ENCODE measurements around the gene TTL. TPM values are rescaled to one million over a fixed set of nuclear protein-coding genes. Genes with fewer than 3 reads are reported as not detected.
"Not testable (repeated sequence)": the region's sequence is repeated elsewhere in the genome, so short reads cannot be mapped to it uniquely, and the experiment has no call there.

The TTL gene
- total RNA-seq, 2 donors from 2014 or later, result 33.5 to 42.3 TPM

DNA sequence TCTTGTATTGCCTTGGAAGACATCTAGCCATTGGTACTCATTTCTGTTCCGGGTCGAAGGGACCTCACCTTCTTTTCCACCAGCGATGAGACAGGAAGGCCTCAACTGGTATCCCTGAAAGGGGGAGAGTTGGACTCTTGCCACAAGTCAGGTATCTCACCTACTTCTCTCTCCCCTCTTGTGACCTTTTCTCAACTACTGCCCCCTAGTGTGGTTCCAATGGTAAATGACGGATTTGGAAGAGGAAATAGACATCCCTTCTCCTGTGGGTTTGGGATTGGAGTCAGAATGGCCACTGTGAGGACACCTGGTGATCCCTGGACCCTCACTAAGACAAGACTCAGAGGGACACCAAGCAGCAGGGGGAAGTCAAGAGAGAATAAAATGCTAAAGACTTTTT, 13.9 kb downstream of the TTL start:
- DNase-seq (ENCODE audit: low spot score); intact Hi-C loops (cut with DNase I): not testable (repeated sequence)

DNA sequence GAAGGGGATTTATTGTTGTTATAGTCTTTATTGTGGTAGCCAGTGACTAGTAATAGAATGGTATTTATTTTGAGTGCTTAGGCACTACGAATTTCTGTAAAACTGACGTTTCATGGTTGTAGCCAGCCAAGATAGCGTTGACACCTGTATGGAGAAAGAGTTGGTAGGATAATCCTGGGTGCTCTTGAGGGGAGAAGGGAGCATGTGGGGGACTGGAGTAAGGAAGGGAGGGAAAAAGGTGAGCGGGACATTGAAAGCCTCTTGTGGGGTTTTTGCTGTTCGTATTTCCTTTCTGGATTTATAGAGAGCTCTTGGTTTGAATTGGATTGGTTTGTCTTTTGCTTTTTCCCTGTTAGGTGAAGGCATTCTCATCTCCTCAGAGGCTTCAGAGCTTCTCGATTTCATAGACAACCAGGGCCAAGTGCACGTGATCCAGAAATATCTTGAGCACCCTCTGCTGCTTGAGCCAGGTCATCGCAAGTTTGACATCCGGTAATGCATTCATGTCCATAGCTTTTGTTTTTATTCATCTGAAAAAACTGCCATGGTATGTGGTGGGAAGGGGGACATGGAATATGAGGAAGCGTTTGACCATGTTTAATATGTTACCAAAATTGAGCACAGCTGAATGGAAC, 19.0 kb downstream of the TTL start:
- DNase-seq (ENCODE audit: low spot score); intact Hi-C loops (cut with DNase I): not testable (repeated sequence)

GRCh38 chr2:112509239-112509998, 27.5 kb downstream of the TTL start:
- DNase-seq (ENCODE audit: low spot score); intact Hi-C loops (cut with DNase I): not testable (repeated sequence)

GRCh38 chr2:112516801-112517200, 34.8 kb downstream of the TTL start:
- DNase-seq (ENCODE audit: low spot score), result no peak
- intact Hi-C loops (cut with DNase I), result no loop called here

DNA sequence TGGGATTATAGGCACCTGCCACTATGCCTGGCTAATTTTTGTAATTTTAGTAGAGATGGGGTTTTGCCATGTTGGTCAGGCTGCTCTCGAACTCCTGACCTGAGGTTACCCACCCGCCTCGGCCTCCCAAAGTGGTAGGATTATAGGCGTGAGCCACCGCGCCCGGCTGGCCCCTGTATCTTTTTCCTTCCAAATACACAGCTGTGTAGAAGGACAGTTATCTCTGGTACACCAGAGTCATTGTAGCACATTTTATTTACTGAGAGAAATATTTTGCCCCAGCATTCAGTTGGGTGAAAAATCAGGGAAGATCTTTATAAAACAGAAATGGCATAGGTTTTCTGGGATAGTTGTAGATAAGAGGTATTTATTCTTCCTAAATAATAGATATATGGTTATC, 36.9 kb downstream of the TTL start:
- intact Hi-C loops (cut with DNase I), result no loop called here
- DNase-seq (ENCODE audit: low spot score), result no peak

DNA sequence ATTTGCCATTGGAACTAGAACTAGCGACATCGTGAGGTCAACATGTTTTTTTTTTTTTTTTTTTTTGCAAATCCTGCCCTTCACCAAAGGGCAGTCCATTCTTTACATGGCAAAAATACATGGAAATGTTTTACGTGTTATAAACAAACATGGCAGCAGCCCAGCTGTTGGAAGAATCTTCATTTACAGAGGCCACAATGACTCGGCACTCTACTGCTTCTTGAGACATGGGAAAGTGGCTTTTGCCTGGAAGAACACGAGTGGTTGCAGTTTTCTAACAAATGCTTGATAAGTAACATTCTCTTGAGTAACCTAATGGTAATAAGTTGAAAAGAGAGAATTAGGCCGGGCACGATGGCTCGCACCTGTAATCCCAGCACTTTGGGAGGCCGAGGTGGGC, 37.5 kb downstream of the TTL start:
- no peak for DNase-seq (ENCODE audit: low spot score)
- intact Hi-C loops (cut with DNase I), result no loop called here

DNA sequence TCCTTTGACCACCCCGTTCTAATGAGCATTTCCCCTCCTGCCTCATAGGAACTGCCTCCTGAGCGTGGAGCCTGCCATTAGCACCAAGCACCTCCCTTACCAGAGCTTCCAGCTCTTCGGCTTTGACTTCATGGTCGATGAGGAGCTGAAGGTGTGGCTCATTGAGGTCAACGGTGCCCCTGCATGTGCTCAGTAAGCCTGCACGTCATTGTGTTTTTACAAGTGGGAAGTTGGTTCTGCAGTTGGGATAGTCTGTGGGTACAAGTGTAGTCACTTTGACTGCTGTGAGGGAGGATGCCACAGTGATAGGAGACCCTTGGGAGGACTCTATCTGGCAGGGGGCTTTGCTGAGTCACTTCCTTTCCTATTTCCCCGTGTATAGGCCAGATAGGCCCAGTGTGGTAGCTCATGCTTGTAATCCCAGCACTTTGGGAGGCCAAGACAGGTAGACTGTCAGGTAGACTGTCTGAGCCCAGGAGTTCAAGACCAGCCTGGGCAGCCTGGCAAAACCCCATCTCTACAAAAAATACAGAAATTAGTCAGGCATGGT, 38.4 kb downstream of the TTL start:
- no peak for DNase-seq (ENCODE audit: low spot score)
- intact Hi-C loops (cut with DNase I), result no loop called here

- DNase-seq (ENCODE audit: low spot score), result no peak
- intact Hi-C loops (cut with DNase I), result no loop called here
Measured at GRCh38 chr2:112523291-112523777, 41.4 kb downstream of the TTL start.

- DNase-seq (ENCODE audit: low spot score); intact Hi-C loops (cut with DNase I): not testable (repeated sequence)
Measured at GRCh38 chr2:112524276-112524675, 42.3 kb downstream of the TTL start.

GRCh38 chr2:112528541-112528940, 46.6 kb downstream of the TTL start:
- DNase-seq (ENCODE audit: low spot score), result no peak
- intact Hi-C loops (cut with DNase I), result no loop called here

- intact Hi-C loops (cut with DNase I), result no loop called here
- no peak for DNase-seq (ENCODE audit: low spot score)
Measured at GRCh38 chr2:112529757-112530156, 47.8 kb downstream of the TTL start.

DNA sequence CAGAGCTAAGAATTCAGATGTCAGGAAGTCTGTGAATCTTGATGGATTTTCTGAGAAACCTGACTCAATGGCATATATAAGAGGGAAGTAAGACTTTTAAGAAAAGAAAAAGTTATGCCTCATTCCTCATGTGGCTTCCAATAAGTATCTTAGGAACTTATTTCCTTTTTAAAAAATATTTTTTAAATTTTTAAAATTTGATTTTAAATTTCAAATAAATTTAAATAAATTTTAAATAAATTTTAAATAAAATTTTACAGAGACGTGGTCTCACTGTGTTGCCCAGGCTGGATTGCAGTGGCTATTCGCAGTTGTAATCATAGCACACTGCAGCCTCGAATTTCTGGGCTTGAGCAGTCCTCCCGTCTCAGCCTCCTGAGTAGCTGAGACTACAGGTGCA, 48.8 kb downstream of the TTL start:
- intact Hi-C loops (cut with DNase I), result no loop called here
- no peak for DNase-seq (ENCODE audit: low spot score)

- intact Hi-C loops (cut with DNase I), result no loop called here
- DNase-seq (ENCODE audit: low spot score), result no peak
Measured at GRCh38 chr2:112534826-112535225, 52.9 kb downstream of the TTL start.

DNA sequence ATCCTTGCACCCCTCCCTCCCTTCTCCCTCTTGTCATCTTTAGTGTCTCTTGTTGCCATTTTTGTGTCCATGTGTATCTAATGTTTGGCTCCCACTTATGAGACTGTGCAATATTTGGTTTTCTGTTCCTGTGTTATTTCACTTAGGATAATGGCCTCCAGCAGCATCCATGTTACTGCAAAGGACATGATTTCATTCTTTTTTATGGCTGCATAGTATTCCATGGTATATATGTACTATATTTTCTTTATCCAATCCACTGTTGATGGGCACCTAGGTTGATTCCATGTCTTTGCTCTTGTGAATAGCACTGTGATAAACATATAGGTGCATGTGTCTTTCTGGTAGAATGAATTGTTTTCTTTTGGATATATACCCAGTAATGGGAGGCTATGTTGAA, 54.7 kb downstream of the TTL start:
- DNase-seq (ENCODE audit: low spot score); intact Hi-C loops (cut with DNase I): not testable (repeated sequence)

DNA sequence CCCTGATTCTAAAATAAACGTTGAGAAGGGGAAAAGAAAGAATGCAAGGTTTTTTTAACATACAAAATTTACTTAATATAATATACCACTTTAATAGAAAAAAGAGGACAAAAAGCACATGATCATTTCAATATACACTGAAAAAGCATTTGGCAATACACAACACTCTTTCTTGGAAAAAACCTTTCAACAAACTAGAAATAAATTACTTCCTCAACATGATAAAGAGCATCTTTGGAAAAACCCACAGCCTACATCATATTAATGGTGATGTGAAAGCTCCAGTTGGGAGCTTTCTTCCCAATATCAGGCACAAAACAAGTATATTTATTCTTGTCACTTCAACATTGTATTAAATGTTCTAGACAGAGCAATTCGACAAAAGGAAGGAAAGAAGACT, 57.4 kb downstream of the TTL start:
- no peak for DNase-seq (ENCODE audit: low spot score)
- intact Hi-C loops (cut with DNase I), result no loop called here

GRCh38 chr2:112540906-112541305, 59.0 kb downstream of the TTL start:
- no peak for DNase-seq (ENCODE audit: low spot score)

DNA sequence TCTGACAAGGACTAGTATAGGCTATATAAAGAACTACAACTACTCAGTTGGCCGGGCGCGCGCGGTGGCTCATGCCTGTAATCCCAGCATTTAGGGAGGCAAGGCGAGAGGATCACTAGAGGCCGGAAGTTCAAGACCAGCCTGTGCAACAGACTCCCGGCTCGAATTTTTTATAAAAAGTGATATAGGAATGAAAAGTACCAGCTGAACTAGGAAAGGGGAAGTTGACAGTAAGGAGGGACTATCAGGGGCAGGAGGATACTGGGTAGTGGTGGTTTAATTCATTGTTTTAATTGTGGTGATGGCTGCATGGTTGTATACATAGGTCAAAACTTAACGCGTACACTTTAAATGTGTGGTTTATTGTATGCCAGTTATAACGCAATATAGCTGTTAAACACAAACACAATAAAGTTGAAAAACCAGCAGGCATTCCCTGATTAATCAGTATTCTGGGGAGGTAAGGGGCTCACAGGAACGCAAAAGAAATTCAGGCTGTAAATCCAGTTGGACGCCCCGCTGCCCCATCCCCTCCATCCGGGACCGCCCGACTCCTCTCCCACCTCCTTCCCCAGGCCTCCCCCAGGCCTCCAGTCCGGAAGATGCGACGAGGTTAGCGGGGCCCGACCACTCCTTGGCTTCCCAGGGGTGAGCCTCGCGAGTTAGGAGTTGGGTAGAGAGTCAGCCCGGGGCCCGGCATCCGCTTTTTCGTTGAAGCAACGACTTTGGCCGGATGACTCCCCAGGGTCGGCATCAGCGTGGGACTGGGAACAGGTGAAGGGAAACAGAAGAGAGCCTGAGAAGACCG, 59.6 kb downstream of the TTL start:
- intact Hi-C loops (cut with DNase I), result no loop called here
- peak; percentile 92 for DNase-seq (ENCODE audit: low spot score)

More at GRCh38 chr2:112540906-112541305, 59.0 kb downstream of the TTL start:
- intact Hi-C loops (cut with DNase I), result no loop called here

GRCh38 chr2:112542123-112542983, 60.4 kb downstream of the TTL start, which contains the start of gene POLR1B:
TSS of gene POLR1B (plus strand) at chr2:112542465. CDS start at chr2:112542495, 30 bp downstream.
- DNase-seq (ENCODE audit: low spot score), result peak; percentile 96
- intact Hi-C loops (cut with DNase I), result no loop called here

Data from posterior vena cava (tissue), 2 donors.